ENCODE results near the gene ANKMY2. TPM values are rescaled to one million over a fixed set of nuclear protein-coding genes. Genes with fewer than 3 reads are reported as not detected.
"Not testable (repeated sequence)": the region's sequence is repeated elsewhere in the genome, so short reads cannot be mapped to it uniquely, and the experiment has no call there.

The ANKMY2 gene
- total RNA-seq, 1 donor from 2014 or later: 11.3 TPM

GRCh38 chr7:16668978-16669377, 23.4 kb upstream of the ANKMY2 start:
- Mint-ChIP-seq H3K27ac (no peak overlapping the region), H3K36me3 (ENCODE audit: low read depth) (peaks cover 59% of the 10 kb centered on the region), H3K4me1 (no peaks in the 10 kb centered on the region), H3K4me3 (no peak overlapping the region), H3K9me3 (no peaks in the 10 kb centered on the region), H3K27me3 (no peaks in the 10 kb centered on the region)
- POLR2A ChIA-PET: no interaction called here
- TF ChIP-seq, protein P1, sequence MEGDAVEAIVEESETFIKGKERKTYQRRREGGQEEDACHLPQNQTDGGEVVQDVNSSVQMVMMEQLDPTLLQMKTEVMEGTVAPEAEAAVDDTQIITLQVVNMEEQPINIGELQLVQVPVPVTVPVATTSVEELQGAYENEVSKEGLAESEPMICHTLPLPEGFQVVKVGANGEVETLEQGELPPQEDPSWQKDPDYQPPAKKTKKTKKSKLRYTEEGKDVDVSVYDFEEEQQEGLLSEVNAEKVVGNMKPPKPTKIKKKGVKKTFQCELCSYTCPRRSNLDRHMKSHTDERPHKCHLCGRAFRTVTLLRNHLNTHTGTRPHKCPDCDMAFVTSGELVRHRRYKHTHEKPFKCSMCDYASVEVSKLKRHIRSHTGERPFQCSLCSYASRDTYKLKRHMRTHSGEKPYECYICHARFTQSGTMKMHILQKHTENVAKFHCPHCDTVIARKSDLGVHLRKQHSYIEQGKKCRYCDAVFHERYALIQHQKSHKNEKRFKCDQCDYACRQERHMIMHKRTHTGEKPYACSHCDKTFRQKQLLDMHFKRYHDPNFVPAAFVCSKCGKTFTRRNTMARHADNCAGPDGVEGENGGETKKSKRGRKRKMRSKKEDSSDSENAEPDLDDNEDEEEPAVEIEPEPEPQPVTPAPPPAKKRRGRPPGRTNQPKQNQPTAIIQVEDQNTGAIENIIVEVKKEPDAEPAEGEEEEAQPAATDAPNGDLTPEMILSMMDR (IDR thresholded peaks at IDR 0.05): no peak
- CTCF ChIA-PET: no interaction called here
- ATAC-seq (ENCODE audit: low read depth): no peak
- intact Hi-C loops (cut with micrococcal nuclease): no loop called here
- DNase-seq: no peak

DNA sequence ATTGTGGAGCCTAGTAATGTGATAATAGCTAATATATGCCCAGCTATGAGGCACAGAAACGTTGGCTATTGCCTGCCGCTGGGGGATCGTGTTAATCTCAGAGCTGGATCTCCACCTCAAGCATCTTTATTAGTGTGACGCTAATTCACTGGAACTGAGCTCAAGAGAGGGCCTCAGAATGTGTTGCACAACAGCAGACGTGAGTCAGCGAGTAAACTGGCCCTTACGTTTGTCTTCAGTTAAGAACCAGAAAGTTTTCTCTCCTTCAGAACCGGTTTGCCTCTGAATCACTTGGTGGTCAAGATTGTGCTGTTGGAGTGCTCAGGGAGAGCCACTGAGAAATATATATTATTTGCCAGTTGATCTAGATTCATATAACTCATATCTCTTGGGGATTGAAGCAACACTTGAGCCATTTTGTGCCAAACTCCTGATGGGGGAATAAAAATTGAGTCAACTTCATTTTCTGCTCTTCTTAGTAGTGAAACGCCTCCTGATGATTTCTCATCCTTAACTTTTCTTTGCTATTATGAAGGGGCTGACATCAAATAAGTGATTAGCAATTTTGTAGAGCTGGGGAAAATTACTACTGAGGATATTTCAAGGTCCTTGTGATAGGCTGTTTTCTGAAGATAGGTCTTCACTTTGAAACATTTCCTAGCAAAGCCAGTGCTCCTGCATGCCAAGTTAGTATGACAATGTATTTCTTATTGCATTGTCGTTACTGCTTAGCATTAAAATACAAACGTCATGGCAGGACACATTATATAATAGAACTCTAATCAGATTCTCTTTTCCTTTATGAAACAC, 22.7 kb upstream of the ANKMY2 start:
- intact Hi-C loops (cut with micrococcal nuclease): no loop called here
- no peak overlapping the region for H3K27ac Mint-ChIP-seq

DNA sequence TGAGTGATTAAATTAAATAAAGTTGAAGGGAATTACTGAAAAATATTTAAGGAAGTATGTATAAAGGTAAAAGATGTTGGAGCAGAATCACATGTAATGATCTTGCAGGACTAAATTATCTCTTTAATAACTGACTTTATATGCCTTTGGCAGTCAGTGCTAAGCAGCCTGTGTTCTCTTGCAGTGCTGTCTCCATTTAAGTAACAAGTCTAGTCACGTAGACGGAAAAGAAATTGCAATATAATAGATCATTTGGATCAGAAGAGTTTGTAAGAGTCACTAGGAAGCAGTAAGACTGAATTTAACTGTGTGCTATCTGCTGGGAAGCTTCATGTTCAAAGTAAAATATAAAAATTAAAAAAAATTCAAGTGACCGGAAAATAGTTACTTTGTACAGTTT, 21.8 kb upstream of the ANKMY2 start:
- Mint-ChIP-seq H3K27me3 (no peaks in the 10 kb centered on the region), H3K4me1 (peaks cover 2% of the 10 kb centered on the region), H3K27ac (no peak overlapping the region), H3K4me3 (no peak overlapping the region), H3K36me3 (ENCODE audit: low read depth) (peaks cover 52% of the 10 kb centered on the region), H3K9me3 (no peaks in the 10 kb centered on the region)
- ATAC-seq (ENCODE audit: low read depth) (no peak), DNase-seq (no peak)
- intact Hi-C loops (cut with micrococcal nuclease): no loop called here
- CTCF ChIA-PET: no interaction called here
- POLR2A ChIA-PET: no interaction called here
- TF ChIP-seq, protein P1 (IDR thresholded peaks at IDR 0.05): no peak

More for the DNA sequence above, 22.7 kb upstream of the ANKMY2 start:
- Mint-ChIP-seq H3K4me1 (no peaks in the 10 kb centered on the region), H3K27me3 (no peaks in the 10 kb centered on the region), H3K36me3 (ENCODE audit: low read depth) (peaks cover 59% of the 10 kb centered on the region), H3K9me3 (no peaks in the 10 kb centered on the region), H3K4me3 (no peak overlapping the region)
- POLR2A ChIA-PET: no interaction called here
- ATAC-seq (ENCODE audit: low read depth): no peak
- TF ChIP-seq, protein P1 (IDR thresholded peaks at IDR 0.05): no peak
- DNase-seq: no peak
- CTCF ChIA-PET: no interaction called here

DNA sequence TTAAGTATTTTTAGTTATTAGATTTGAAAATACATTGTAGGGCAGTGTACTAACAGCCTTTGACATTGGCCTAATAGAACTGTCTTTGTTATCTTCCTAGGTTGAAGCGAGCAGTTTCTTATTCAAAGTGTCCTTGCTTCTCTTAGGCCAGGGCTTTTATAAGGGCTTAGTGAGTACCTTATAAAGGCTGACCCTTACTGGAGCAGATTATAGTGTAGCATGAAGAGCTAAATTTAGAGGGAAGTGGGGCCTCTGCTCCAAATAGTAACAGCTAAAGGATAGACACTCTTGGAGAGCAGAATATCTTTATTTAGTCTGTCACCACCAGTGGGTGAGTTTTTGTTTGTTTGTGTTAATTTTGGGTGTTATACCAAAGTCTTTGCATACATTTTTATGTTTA, 16.4 kb upstream of the ANKMY2 start:
- Mint-ChIP-seq H3K4me1 (peaks cover 14% of the 10 kb centered on the region), H3K27me3 (no peaks in the 10 kb centered on the region), H3K4me3 (no peak overlapping the region), H3K36me3 (ENCODE audit: low read depth) (peaks cover 14% of the 10 kb centered on the region), H3K9me3 (no peaks in the 10 kb centered on the region), H3K27ac (no peak overlapping the region)
- no peak for ATAC-seq (ENCODE audit: low read depth)
- intact Hi-C loops (cut with micrococcal nuclease): loop anchor here (1.0 to 2.0 kb wide), 2 partner anchors 9 to 15 kb away; partner anchors contain the start of gene BZW2
- POLR2A ChIA-PET: no interaction called here
- TF ChIP-seq, protein P1 (IDR thresholded peaks at IDR 0.05): no peak
- DNase-seq: no peak
- CTCF ChIA-PET: no interaction called here

- TF ChIP-seq, protein P1 (IDR thresholded peaks at IDR 0.05): no peak
- H3K4me3 Mint-ChIP-seq: no peak overlapping the region
- intact Hi-C loops (cut with micrococcal nuclease): loop anchor here (1.0 to 2.0 kb wide), 2 partner anchors 8 to 14 kb away; partner anchors contain the start of gene BZW2
- no peak for ATAC-seq (ENCODE audit: low read depth)
- peaks cover 17% of the 10 kb centered on the region for H3K4me1 Mint-ChIP-seq
- peaks cover 15% of the 10 kb centered on the region for H3K36me3 Mint-ChIP-seq (ENCODE audit: low read depth)
- H3K27me3 Mint-ChIP-seq: no peaks in the 10 kb centered on the region
- no peaks in the 10 kb centered on the region for H3K9me3 Mint-ChIP-seq
- DNase-seq: no peak
- POLR2A ChIA-PET: no interaction called here
- no peak overlapping the region for H3K27ac Mint-ChIP-seq
- CTCF ChIA-PET: no interaction called here
Measured at GRCh38 chr7:16660702-16661464, 15.3 kb upstream of the ANKMY2 start.

- Mint-ChIP-seq H3K36me3 (ENCODE audit: low read depth) (peaks cover 11% of the 10 kb centered on the region), H3K4me1 (peaks cover 20% of the 10 kb centered on the region)
- intact Hi-C loops (cut with micrococcal nuclease): loop anchor here (2.0 kb wide), 1 partner anchor 13 kb away; the partner anchor contains the start of gene BZW2
- POLR2A ChIA-PET; H3K27me3 Mint-ChIP-seq; H3K4me3 Mint-ChIP-seq; CTCF ChIA-PET; DNase-seq; H3K9me3 Mint-ChIP-seq; H3K27ac Mint-ChIP-seq; ATAC-seq (ENCODE audit: low read depth): not testable (repeated sequence)
Measured at GRCh38 chr7:16659854-16660497, 14.4 kb upstream of the ANKMY2 start.
